CD4-positive, alpha-beta memory T cell (primary cell): ENCODE data around the gene NCAPD2. TPM values are rescaled to one million over a fixed set of nuclear protein-coding genes. Genes with fewer than 3 reads are reported as not detected.
"Not testable (repeated sequence)": the region's sequence is repeated elsewhere in the genome, so short reads cannot be mapped to it uniquely, and the experiment has no call there.

Source experiments
- CTCF ChIA-PET: fragments of 350-600 bp; sonication (Branson Sonifier 250); formaldehyde crosslinking; loops from one replicate; lab custom pipeline; 2021; ENCODE audit warnings: inconsistent platforms; ENCODE audit not compliant: partially characterized antibody; lab: Charles Lee
- POLR2A ChIA-PET: fragments of 350-600 bp; sonication (Branson Sonifier 250); formaldehyde crosslinking; loops from one replicate; lab custom pipeline; 2021; ENCODE audit not compliant: partially characterized antibody; lab: Charles Lee
- DNase-seq, 5 donors: peaks; one replicate each; pipeline versions ENCODE4 v3.0.0 to v3.0.0-alpha.2; 2020 to 2022; ENCODE audit warnings: mixed read lengths in 1 of 5
- H3K27ac ChIP-seq: one replicate; pipeline ENCODE4 v1.7.0; 2013; ENCODE audit warnings: low read depth, low read length
- H3K27me3 ChIP-seq: 2 replicates; pipeline ENCODE4 v1.7.0; 2013; ENCODE audit warnings: mild to moderate bottlenecking, low read length, moderate library complexity; ENCODE audit not compliant: insufficient read depth
- H3K36me3 ChIP-seq: 2 replicates; pipeline ENCODE4 v1.7.0; 2013; ENCODE audit warnings: mild to moderate bottlenecking, low read length, moderate library complexity; ENCODE audit not compliant: insufficient read depth
- H3K4me1 ChIP-seq: 2 replicates; pipeline ENCODE4 v1.7.0; 2013; ENCODE audit warnings: mild to moderate bottlenecking, low read length, moderate library complexity; ENCODE audit not compliant: insufficient read depth
- H3K4me3 ChIP-seq, 2 donors: one replicate each; pipeline ENCODE4 v1.7.0; 2013; ENCODE audit warnings: low read length in 2 of 2, mild to moderate bottlenecking in 1 of 2
- H3K9me3 ChIP-seq, 2 donors: one replicate each; pipeline ENCODE4 v1.7.0; 2013; ENCODE audit warnings: low read length in 2 of 2, control low read depth in 1 of 2; ENCODE audit not compliant: control insufficient read depth in 1 of 2
- H3K27ac Mint-ChIP-seq, 7 donors: one replicate each; pipeline ENCODE4 v1.8.0; 2020 to 2021; ENCODE audit warnings: mixed read lengths in 7 of 7, mild to moderate bottlenecking in 6 of 7, inconsistent platforms in 3 of 7, moderate library complexity in 3 of 7
- H3K27me3 Mint-ChIP-seq, 2 donors: one replicate each; pipeline ENCODE4 v1.8.0; 2020 to 2021; ENCODE audit warnings: mixed read lengths in 2 of 2
- H3K36me3 Mint-ChIP-seq, 2 donors: one replicate each; pipeline ENCODE4 v1.8.0; 2020 to 2021; ENCODE audit warnings: mixed read lengths in 2 of 2, inconsistent platforms in 1 of 2, mild to moderate bottlenecking in 1 of 2
- H3K4me1 Mint-ChIP-seq, 4 donors: one replicate each; pipeline ENCODE4 v1.8.0; 2020 to 2021; ENCODE audit warnings: mixed read lengths in 4 of 4, mild to moderate bottlenecking in 1 of 4
- H3K4me3 Mint-ChIP-seq, 8 donors: one replicate each; pipeline ENCODE4 v1.8.0; 2020 to 2021; ENCODE audit warnings: mixed read lengths in 8 of 8, mild to moderate bottlenecking in 7 of 8, moderate library complexity in 6 of 8, inconsistent platforms in 3 of 8
- H3K9me3 Mint-ChIP-seq, 8 donors: one replicate each; pipeline ENCODE4 v1.8.0; 2020 to 2021; ENCODE audit warnings: mixed read lengths in 8 of 8, mild to moderate bottlenecking in 5 of 8, inconsistent platforms in 3 of 8, moderate library complexity in 1 of 8
- intact Hi-C: fragments of 100-400 bp; cut with micrococcal nuclease; formaldehyde crosslinking; loops from one replicate; pipeline ENCODE4 v1.15.1; 2023
- polyA plus RNA-seq, 2 donors: library from polyadenylated mRNA; unstranded; fragments of 300-500 nt; fragmentation: Illumina TruSeq; gene quantifications; one replicate each; pipeline ENCODE4 v1.2.3, GENCODE V29; 2021
- total RNA-seq, 2 experiments: library from RNA; stranded (reverse); gene quantifications; one replicate each; pipeline ENCODE4 v1.2.3, GENCODE V29; 2021

NCAPD2 gene
- total and polyA plus RNA-seq, 4 experiments from 2014 or later = 15.7 to 39.8 (median 33.6) TPM

DNA sequence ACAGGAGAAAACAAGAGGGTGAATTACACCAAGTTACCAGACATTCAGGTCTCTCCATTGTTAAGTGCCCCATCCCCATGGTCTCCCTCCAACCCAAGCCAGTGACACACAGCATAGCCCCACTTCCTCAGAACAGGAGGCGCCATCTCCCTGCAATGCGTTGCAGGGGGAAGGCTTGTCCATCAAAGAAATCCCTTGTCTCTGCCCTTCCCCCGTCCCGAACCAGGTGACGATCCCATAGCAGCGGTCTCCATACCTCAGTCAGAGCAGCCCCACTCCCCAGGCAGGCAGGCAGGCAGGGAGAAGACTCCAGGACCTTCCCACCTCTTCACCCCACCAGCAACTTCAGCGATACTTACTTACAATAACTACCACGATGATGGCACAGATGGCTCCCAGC, 29.4 kb upstream of the NCAPD2 start:
- intact Hi-C loops = no loop called here
- Histone ChIP-seq H3K27me3 (no peaks in the 10 kb centered on the region), H3K4me1 (peaks cover 97% of the 10 kb centered on the region), H3K36me3 (peaks cover 25% of the 10 kb centered on the region), H3K9me3 (no peaks in the 10 kb centered on the region), H3K4me3 (no peak overlapping the region), H3K27ac (peak overlapping the region; percentile 82)
- Mint-ChIP-seq H3K27me3 (no peaks in the 10 kb centered on the region), H3K4me1 (peaks cover 73 to 97% (median 88%) of the 10 kb centered on the region in 4 donors), H3K27ac (peak overlapping the region; percentile 90 to 99 (median 98)), H3K9me3 (no peaks in the 10 kb centered on the region), H3K4me3 (peak overlapping the region; percentile 26 to 89 (median 70)), H3K36me3 (peaks cover 40 to 68% of the 10 kb centered on the region in 2 donors)
- ChIA-PET POLR2A (interaction anchor here (0.6 to 10.7 kb wide), 10 partner anchors 18 to 130 kb away, joined by 3 to 728 read pairs (median 58); partner anchors contain the start of genes CD27, GAPDH, MRPL51 and NCAPD2), CTCF (interaction anchor here (0.8 to 10.5 kb wide), 30 partner anchors 7 to 141 kb away, joined by 3 to 341 read pairs (median 9); partner anchors contain the start of genes CD27, GAPDH and TAPBPL)
- no peak for DNase-seq

GRCh38 chr12:6465467-6466183, 28.3 kb upstream of the NCAPD2 start:
- intact Hi-C loops = loop anchor here (1.0 kb wide), 3 partner anchors 19 to 142 kb away; no protein-coding TSS in a partner anchor
- Mint-ChIP-seq H3K4me3 (peak overlapping the region; percentile 26 to 79 (median 66)), H3K27ac (peak overlapping the region; percentile 90 to 97 (median 95)), H3K9me3 (no peaks in the 10 kb centered on the region), H3K4me1 (peaks cover 74 to 92% (median 87%) of the 10 kb centered on the region in 4 donors), H3K27me3 (no peaks in the 10 kb centered on the region), H3K36me3 (peaks cover 40 to 70% of the 10 kb centered on the region in 2 donors)
- H3K27ac ChIP-seq = peak overlapping the region; percentile 10
- H3K27me3 ChIP-seq = no peaks in the 10 kb centered on the region
- peaks cover 25% of the 10 kb centered on the region for H3K36me3 ChIP-seq
- ChIA-PET CTCF (interaction anchor here (0.6 to 10.5 kb wide), 47 partner anchors 9 to 348 kb away, joined by 3 to 341 read pairs (median 5); partner anchors contain the start of genes CD27, GAPDH, MRPL51 and TAPBPL), POLR2A (interaction anchor here (0.6 to 10.7 kb wide), 17 partner anchors 9 to 451 kb away, joined by 3 to 728 read pairs (median 5); partner anchors contain the start of genes CD27, GAPDH, MRPL51 and NCAPD2)
- no peak overlapping the region for H3K4me3 ChIP-seq
- peak; percentile 56 to 67 (median 59) for DNase-seq
- H3K4me1 ChIP-seq = peaks cover 88% of the 10 kb centered on the region
- no peaks in the 10 kb centered on the region for H3K9me3 ChIP-seq

DNA sequence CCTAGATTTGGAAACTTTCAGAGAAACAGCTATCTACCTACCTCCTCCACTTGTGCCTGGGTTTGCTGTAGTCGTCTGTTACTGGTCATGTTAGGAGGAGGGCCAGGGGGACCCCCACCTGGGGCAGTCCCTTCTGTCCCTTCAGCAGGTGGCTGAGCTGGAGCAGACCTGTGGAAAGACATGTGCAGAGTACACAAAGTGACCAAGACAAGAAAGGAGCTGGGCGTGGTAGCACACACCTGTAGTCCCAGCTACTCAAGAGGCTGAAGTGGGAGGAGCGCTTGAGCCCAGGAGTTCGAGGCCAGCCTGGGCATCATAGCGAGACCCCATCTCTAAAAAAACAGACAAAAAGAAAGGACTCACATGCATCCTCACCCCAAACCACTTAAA, 27.7 kb upstream of the NCAPD2 start:
- Histone ChIP-seq H3K4me3 (no peak overlapping the region), H3K27me3 (no peaks in the 10 kb centered on the region), H3K36me3 (peaks cover 25% of the 10 kb centered on the region), H3K4me1 (peaks cover 85% of the 10 kb centered on the region), H3K27ac (peak overlapping the region; percentile 10), H3K9me3 (no peaks in the 10 kb centered on the region)
- no peaks in the 10 kb centered on the region for H3K9me3 Mint-ChIP-seq
- intact Hi-C loops = no loop called here
- peak overlapping the region in 3 of 8 donors; percentile 4 to 91 (median 10) for H3K4me3 Mint-ChIP-seq
- no peaks in the 10 kb centered on the region for H3K27me3 Mint-ChIP-seq
- DNase-seq = no peak
- H3K36me3 Mint-ChIP-seq = peaks cover 34 to 66% of the 10 kb centered on the region in 2 donors
- H3K27ac Mint-ChIP-seq = peak overlapping the region; percentile 34 to 97 (median 87)
- POLR2A ChIA-PET = interaction anchor here (1.0 to 10.7 kb wide), 13 partner anchors 9 to 143 kb away, joined by 3 to 728 read pairs (median 12); partner anchors contain the start of genes CD27, GAPDH, MRPL51 and NCAPD2
- peaks cover 70 to 92% (median 84%) of the 10 kb centered on the region in 4 donors for H3K4me1 Mint-ChIP-seq
- CTCF ChIA-PET = interaction anchor here (0.6 to 10.5 kb wide), 41 partner anchors 9 to 347 kb away, joined by 3 to 341 read pairs (median 6); partner anchors contain the start of genes CD27, GAPDH, MRPL51 and TAPBPL

GRCh38 chr12:6466751-6467150, 27.2 kb upstream of the NCAPD2 start:
- H3K4me1 Mint-ChIP-seq = peaks cover 67 to 90% (median 82%) of the 10 kb centered on the region in 4 donors
- peaks cover 34 to 62% of the 10 kb centered on the region in 2 donors for H3K36me3 Mint-ChIP-seq
- peak overlapping the region; percentile 34 to 94 (median 80) for H3K27ac Mint-ChIP-seq
- intact Hi-C loops, H3K27me3 ChIP-seq, H3K9me3 ChIP-seq, H3K4me3 ChIP-seq, H3K27me3 Mint-ChIP-seq, H3K9me3 Mint-ChIP-seq, H3K27ac ChIP-seq, DNase-seq: not testable (repeated sequence)
- POLR2A ChIA-PET = interaction anchor here (1.3 to 10.7 kb wide), 10 partner anchors 8 to 143 kb away, joined by 4 to 728 read pairs (median 45); partner anchors contain the start of genes CD27, GAPDH, MRPL51 and NCAPD2
- CTCF ChIA-PET = interaction anchor here (1.0 to 10.5 kb wide), 18 partner anchors 18 to 144 kb away, joined by 3 to 341 read pairs (median 14); partner anchors contain the start of genes CD27, GAPDH and TAPBPL
- H3K36me3 ChIP-seq = peaks cover 25% of the 10 kb centered on the region
- H3K4me1 ChIP-seq = peaks cover 83% of the 10 kb centered on the region
- peak overlapping the region in 4 of 8 donors; percentile 9 to 91 (median 40) for H3K4me3 Mint-ChIP-seq

GRCh38 chr12:6467571-6468282, 26.2 kb upstream of the NCAPD2 start:
- DNase-seq, intact Hi-C loops, H3K9me3 Mint-ChIP-seq, H3K4me3 ChIP-seq, H3K27me3 Mint-ChIP-seq, H3K27me3 ChIP-seq, H3K9me3 ChIP-seq, H3K27ac ChIP-seq: not testable (repeated sequence)
- Mint-ChIP-seq H3K27ac (peak overlapping the region; percentile 29 to 97 (median 90)), H3K36me3 (peaks cover 31 to 54% of the 10 kb centered on the region in 2 donors), H3K4me3 (peak overlapping the region; percentile 49 to 97 (median 92)), H3K4me1 (peaks cover 58 to 80% (median 74%) of the 10 kb centered on the region in 4 donors)
- Histone ChIP-seq H3K4me1 (peaks cover 74% of the 10 kb centered on the region), H3K36me3 (peaks cover 25% of the 10 kb centered on the region)
- CTCF ChIA-PET = interaction anchor here (0.6 to 5.2 kb wide), 6 partner anchors 23 to 190 kb away, joined by 3 to 84 read pairs (median 3); partner anchors contain the start of gene GAPDH
- POLR2A ChIA-PET = interaction anchor here (0.7 to 4.4 kb wide), 6 partner anchors 9 to 69 kb away, joined by 3 to 237 read pairs (median 4); partner anchors contain the start of genes CD27, GAPDH and TAPBPL

DNA sequence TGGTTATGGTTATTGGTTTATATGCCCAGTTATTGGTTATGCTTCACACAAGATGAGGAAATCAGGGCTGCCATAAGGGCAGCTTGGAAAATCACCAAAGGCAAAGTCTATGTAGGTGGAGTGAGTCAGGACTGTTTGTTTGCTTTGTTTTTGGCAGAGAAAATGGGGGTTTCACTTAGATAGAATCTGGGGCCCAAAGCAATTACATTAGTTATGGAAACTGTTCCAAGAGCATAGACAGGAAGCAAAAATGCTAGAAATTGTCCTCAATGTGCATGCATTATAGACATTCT, 25.7 kb upstream of the NCAPD2 start:
- ChIA-PET POLR2A (interaction anchor here (0.7 to 4.4 kb wide), 7 partner anchors 10 to 68 kb away, joined by 3 to 237 read pairs (median 4); partner anchors contain the start of genes CD27, GAPDH and TAPBPL), CTCF (interaction anchor here (0.6 to 5.2 kb wide), 5 partner anchors 23 to 190 kb away, joined by 3 to 84 read pairs (median 3); partner anchors contain the start of gene GAPDH)
- intact Hi-C loops = no loop called here
- H3K4me1 Mint-ChIP-seq = peaks cover 53 to 75% (median 69%) of the 10 kb centered on the region in 4 donors
- H3K9me3 Mint-ChIP-seq = no peaks in the 10 kb centered on the region
- DNase-seq = no peak
- H3K4me3 ChIP-seq = peak overlapping the region in 1 of 2 donors; percentile 76
- H3K27me3 Mint-ChIP-seq = no peaks in the 10 kb centered on the region
- no peak overlapping the region for H3K27ac ChIP-seq
- peak overlapping the region; percentile 25 to 97 (median 90) for H3K27ac Mint-ChIP-seq
- peak overlapping the region; percentile 86 to 97 (median 92) for H3K4me3 Mint-ChIP-seq
- H3K36me3 Mint-ChIP-seq = peaks cover 30 to 49% of the 10 kb centered on the region in 2 donors
- H3K27me3 ChIP-seq = no peaks in the 10 kb centered on the region
- H3K4me1 ChIP-seq = peaks cover 69% of the 10 kb centered on the region
- no peaks in the 10 kb centered on the region for H3K9me3 ChIP-seq
- peaks cover 25% of the 10 kb centered on the region for H3K36me3 ChIP-seq
